Measurements from ENCODE around the gene LIPT1.

GRCh38 chr2:99153921-99154604, 704 bp upstream of the LIPT1 start:
- TF ChIP-seq, protein P1, sequence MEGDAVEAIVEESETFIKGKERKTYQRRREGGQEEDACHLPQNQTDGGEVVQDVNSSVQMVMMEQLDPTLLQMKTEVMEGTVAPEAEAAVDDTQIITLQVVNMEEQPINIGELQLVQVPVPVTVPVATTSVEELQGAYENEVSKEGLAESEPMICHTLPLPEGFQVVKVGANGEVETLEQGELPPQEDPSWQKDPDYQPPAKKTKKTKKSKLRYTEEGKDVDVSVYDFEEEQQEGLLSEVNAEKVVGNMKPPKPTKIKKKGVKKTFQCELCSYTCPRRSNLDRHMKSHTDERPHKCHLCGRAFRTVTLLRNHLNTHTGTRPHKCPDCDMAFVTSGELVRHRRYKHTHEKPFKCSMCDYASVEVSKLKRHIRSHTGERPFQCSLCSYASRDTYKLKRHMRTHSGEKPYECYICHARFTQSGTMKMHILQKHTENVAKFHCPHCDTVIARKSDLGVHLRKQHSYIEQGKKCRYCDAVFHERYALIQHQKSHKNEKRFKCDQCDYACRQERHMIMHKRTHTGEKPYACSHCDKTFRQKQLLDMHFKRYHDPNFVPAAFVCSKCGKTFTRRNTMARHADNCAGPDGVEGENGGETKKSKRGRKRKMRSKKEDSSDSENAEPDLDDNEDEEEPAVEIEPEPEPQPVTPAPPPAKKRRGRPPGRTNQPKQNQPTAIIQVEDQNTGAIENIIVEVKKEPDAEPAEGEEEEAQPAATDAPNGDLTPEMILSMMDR (IDR thresholded peaks at IDR 0.05; ENCODE audit: insufficient read depth, low read depth, low read length): no peak
- no peak for TF ChIP-seq EZH2 (IDR thresholded peaks at IDR 0.05; ENCODE audit: insufficient read depth, low read length)

All from astrocyte (in vitro differentiated cells and primary cell).